HTERT RPE-1 (cell line): ENCODE results near the gene VAPA.
"Not testable (repeated sequence)": the region's sequence is repeated elsewhere in the genome, so short reads cannot be mapped to it uniquely, and the experiment has no call there.

ENCODE experiments used
- in situ Hi-C: fragments of 300-500 bp; cut with MboI; formaldehyde crosslinking; loops from 4 replicates; pipeline ENCODE4 v1.14.3; 2020; ENCODE audit warnings: low sequenced_read_pairs

The VAPA gene

GRCh38 chr18:9885170-9886004, 28.4 kb upstream of the VAPA start, which contains the start of gene TXNDC2:
Gene TXNDC2, plus strand, starts transcription at chr18:9885973. Its CDS starts 708 bp downstream, at chr18:9886681.
- in situ Hi-C loops = no loop called here

GRCh38 chr18:9886005-9886348, 27.8 kb upstream of the VAPA start:
- in situ Hi-C loops = no loop called here

GRCh38 chr18:9887992-9888391, 25.8 kb upstream of the VAPA start:
- in situ Hi-C loops = no loop called here

GRCh38 chr18:9890196-9890595, 23.6 kb upstream of the VAPA start:
- in situ Hi-C loops = no loop called here

GRCh38 chr18:9890957-9891356, 22.9 kb upstream of the VAPA start:
- in situ Hi-C loops = no loop called here

GRCh38 chr18:9891515-9891914, 22.3 kb upstream of the VAPA start:
- in situ Hi-C loops = not testable (repeated sequence)

GRCh38 chr18:9894454-9895068, 19.3 kb upstream of the VAPA start:
- in situ Hi-C loops = no loop called here

- in situ Hi-C loops = no loop called here
Measured at GRCh38 chr18:9897129-9897528, 16.7 kb upstream of the VAPA start.

GRCh38 chr18:9897787-9898291, 16.0 kb upstream of the VAPA start:
- in situ Hi-C loops = not testable (repeated sequence)

- in situ Hi-C loops = no loop called here
Measured at GRCh38 chr18:9898792-9899549, 14.8 kb upstream of the VAPA start.

- in situ Hi-C loops = not testable (repeated sequence)
Measured at GRCh38 chr18:9899550-9899930, 14.3 kb upstream of the VAPA start.

- in situ Hi-C loops = no loop called here
Measured at GRCh38 chr18:9900699-9901098, 13.1 kb upstream of the VAPA start.

GRCh38 chr18:9901377-9901776, 12.4 kb upstream of the VAPA start:
- in situ Hi-C loops = no loop called here

GRCh38 chr18:9902264-9902663, 11.6 kb upstream of the VAPA start:
- in situ Hi-C loops = not testable (repeated sequence)

GRCh38 chr18:9902832-9903231, 11.0 kb upstream of the VAPA start:
- in situ Hi-C loops = no loop called here

GRCh38 chr18:9905401-9905922, 8.4 kb upstream of the VAPA start:
- in situ Hi-C loops = no loop called here

- in situ Hi-C loops = no loop called here
Measured at GRCh38 chr18:9906481-9906880, 7.3 kb upstream of the VAPA start.

- in situ Hi-C loops = no loop called here
Measured at GRCh38 chr18:9907867-9908266, 5.9 kb upstream of the VAPA start.

- in situ Hi-C loops = no loop called here
Measured at GRCh38 chr18:9910071-9910470, 3.7 kb upstream of the VAPA start.

- in situ Hi-C loops = no loop called here
Measured at GRCh38 chr18:9910661-9911060, 3.2 kb upstream of the VAPA start.

GRCh38 chr18:9911226-9911625, 2.6 kb upstream of the VAPA start:
- in situ Hi-C loops = no loop called here
